NCI-H1436 (cell line): ENCODE measurements around the gene ALPK3.

Experiments used
- DNase-seq: peaks from one replicate; lab custom pipeline; 2025; lab: John Stamatoyannopoulos, UW

The ALPK3 gene

GRCh38 chr15:84846269-84846668 lies 29.1 kb downstream of the ALPK3 start:
- DNase-seq, result no peak

GRCh38 chr15:84847382-84847781 lies 30.2 kb downstream of the ALPK3 start:
- no peak for DNase-seq

GRCh38 chr15:84852212-84852611 lies 35.1 kb downstream of the ALPK3 start:
- DNase-seq, result no peak

GRCh38 chr15:84855136-84855535 lies 38.0 kb downstream of the ALPK3 start:
- DNase-seq, result no peak

GRCh38 chr15:84855765-84856164 lies 38.6 kb downstream of the ALPK3 start:
- no peak for DNase-seq

- DNase-seq, result no peak
These were observed 39.7 kb downstream of the ALPK3 start for GRCh38 chr15:84856731-84857417.

GRCh38 chr15:84857418-84858004 lies 40.4 kb downstream of the ALPK3 start:
- DNase-seq, result no peak

GRCh38 chr15:84858231-84858630 lies 41.1 kb downstream of the ALPK3 start:
- no peak for DNase-seq

GRCh38 chr15:84859144-84859543 lies 42.0 kb downstream of the ALPK3 start:
- no peak for DNase-seq

- DNase-seq, result no peak
These were observed 42.5 kb downstream of the ALPK3 start for GRCh38 chr15:84859651-84860050.

GRCh38 chr15:84861781-84862180 lies 44.6 kb downstream of the ALPK3 start:
- DNase-seq, result no peak

GRCh38 chr15:84862214-84862975 lies 45.2 kb downstream of the ALPK3 start:
- DNase-seq, result no peak

GRCh38 chr15:84863565-84864443 lies 46.6 kb downstream of the ALPK3 start:
- no peak for DNase-seq

- no peak for DNase-seq
These were observed 47.3 kb downstream of the ALPK3 start for GRCh38 chr15:84864444-84864795.

- no peak for DNase-seq
These were observed 48.0 kb downstream of the ALPK3 start for GRCh38 chr15:84865074-84865569.

GRCh38 chr15:84868037-84868880 lies 51.1 kb downstream of the ALPK3 start:
- DNase-seq, result no peak

GRCh38 chr15:84869510-84869909 lies 52.4 kb downstream of the ALPK3 start:
- no peak for DNase-seq

- DNase-seq, result no peak
These were observed 54.4 kb downstream of the ALPK3 start for GRCh38 chr15:84871428-84871985.

- DNase-seq, result no peak
These were observed 55.1 kb downstream of the ALPK3 start for GRCh38 chr15:84872009-84872910.

GRCh38 chr15:84873997-84874396 lies 56.8 kb downstream of the ALPK3 start:
- DNase-seq, result no peak
